HG03575 (cell line): ENCODE data around the gene E2F1.

Source experiments
- ATAC-seq: cut with Tn5 transposase; IDR thresholded peaks from one replicate; pipeline ENCODE4 v1.9.1; 2021; ENCODE audit not compliant: unreplicated experiment, insufficient number of reproducible peaks, low FRiP score; ENCODE audit errors: extremely low read depth

E2F1 gene

GRCh38 chr20:33689493-33689892, 3.3 kb upstream of the E2F1 start:
- ATAC-seq, result no peak

GRCh38 chr20:33688938-33689424, 2.8 kb upstream of the E2F1 start:
- ATAC-seq, result no peak

- no peak for ATAC-seq
Observed at GRCh38 chr20:33687993-33688937, 2.1 kb upstream of the E2F1 start.

DNA sequence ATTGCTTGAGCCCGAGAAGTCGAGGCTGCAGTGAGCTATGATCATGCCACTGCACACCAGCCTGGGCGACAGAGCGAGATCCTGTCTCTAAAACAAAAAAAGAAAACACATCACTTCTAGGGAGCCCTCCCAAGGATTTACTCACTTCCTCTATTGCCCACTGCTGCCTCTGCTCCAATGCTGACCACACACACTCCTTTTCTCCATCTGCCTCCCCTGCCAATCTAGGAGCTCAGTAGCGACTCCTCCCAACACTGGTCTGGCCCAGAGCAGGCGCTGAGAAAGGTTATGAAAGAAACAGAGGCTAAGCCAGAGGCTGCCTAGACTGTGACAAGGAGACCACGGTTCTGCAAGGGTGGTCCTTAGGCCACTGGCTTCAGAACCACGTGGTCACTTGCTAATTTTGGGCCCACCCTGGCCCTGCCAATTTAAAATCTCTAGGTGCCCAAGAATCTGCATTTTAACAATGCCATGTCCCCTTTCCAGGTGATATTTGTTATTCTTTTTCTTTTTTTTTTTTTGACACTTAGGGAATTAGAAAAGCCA, 1.3 kb upstream of the E2F1 start:
- no peak for ATAC-seq

GRCh38 chr20:33686984-33687366, 790 bp upstream of the E2F1 start:
- no peak for ATAC-seq

DNA sequence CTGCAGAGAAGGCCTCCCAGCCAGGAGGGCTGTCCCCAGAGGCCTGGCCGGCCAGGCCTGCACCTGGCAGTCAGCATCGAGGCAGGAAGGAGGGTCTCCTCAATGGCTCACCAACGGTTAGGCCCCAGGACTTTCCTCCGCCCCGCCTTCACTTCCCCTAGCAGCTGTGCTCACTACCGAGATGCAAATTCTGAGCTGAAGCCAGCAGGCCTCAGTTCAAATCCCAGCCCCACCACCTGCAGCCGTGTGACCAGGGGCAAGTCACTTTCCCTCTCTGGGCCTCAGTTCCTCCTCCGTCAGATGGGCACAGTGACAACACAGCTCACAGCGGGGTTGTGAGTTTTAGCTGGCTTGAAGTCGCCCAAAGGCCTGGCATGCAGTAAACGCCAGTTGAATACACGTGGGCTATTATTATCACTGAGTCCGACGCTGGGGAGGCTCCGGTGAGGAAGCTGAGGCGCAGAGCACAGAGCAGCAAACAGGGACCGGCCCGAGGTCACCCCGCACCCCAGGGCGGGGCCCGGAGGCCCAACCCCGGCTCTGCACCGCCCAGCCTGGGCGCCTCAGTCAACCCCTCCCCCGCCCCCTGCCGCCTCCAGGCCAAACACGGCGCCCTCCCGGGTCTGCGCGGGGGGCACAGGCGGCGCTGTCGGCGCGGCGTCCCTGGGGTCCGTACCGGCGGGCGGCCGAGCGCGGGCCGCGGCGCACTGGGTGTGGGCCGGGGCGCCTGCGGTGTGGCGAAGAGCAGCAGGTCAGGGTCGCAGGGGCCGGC, 671 bp downstream of the E2F1 start:
- no peak for ATAC-seq

GRCh38 chr20:33684533-33685327, 1.5 kb downstream of the E2F1 start:
- no peak for ATAC-seq

DNA sequence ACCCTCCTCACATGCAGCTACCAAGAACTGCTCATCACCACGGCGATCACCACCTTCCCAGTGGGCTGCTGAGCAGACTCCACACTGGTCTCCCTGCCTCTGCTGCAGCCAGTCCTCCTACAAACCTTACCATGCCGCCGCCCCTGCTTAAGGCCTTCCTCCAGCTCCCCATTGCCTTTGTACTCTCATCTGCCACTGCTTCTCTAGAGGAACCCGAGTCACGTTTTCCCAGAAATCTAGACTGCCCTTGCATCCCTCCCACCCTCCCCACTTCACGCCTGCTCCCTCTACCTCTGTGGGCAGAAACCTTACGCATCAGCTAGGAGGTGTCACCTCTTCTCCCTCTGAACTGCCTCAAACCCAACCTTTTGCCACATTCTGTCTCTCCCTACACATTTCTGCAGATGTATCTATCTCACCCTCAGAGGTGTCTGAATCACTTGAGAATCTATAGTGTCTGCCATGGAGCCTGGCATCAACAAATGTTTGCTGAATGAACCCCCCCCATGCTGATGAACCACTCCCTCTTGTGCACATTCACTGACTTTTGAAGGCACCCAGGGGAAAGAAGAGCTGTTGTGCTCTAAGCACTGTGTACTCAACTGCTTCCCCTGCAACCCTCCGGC, 4.3 kb downstream of the E2F1 start:
- ATAC-seq, result no peak

DNA sequence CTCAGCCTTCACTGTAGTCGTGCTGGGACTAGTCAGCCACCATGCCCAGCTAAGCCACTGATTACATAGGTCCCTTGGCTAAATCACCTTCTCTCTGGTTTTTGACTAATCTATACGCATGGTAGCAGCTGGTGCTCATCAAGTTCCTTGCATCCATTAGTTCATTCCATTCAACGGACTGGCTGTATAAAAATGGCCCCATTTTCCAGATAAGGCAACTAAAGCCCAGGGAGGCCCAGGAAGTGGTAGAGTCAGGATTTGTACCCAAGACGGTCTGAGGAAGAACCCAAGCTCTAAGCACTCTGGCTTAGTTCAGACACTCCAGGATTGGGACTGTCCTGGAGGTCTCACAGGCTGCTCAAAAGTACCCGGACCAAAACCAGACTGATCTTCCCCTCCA, 4.9 kb downstream of the E2F1 start:
- no peak for ATAC-seq

DNA sequence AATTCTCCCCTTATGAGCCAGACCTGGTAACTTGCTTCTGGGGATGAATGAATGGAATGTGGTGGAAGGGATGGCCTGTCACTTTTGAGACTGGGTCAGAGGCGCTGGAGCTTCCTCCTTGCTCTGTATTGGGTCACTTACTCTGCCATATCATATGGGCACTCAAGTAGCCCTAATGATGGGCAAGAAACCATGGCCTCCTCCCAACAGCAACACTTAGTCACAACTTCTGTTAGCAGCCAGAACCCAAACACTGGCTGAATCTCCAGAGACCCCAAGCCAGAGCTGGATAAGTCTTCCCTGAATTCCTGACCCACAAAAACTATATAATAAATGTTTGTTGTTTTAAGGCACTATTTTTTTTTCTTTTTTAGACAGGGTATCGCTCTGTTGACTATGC, 5.5 kb downstream of the E2F1 start:
- ATAC-seq, result no peak

DNA sequence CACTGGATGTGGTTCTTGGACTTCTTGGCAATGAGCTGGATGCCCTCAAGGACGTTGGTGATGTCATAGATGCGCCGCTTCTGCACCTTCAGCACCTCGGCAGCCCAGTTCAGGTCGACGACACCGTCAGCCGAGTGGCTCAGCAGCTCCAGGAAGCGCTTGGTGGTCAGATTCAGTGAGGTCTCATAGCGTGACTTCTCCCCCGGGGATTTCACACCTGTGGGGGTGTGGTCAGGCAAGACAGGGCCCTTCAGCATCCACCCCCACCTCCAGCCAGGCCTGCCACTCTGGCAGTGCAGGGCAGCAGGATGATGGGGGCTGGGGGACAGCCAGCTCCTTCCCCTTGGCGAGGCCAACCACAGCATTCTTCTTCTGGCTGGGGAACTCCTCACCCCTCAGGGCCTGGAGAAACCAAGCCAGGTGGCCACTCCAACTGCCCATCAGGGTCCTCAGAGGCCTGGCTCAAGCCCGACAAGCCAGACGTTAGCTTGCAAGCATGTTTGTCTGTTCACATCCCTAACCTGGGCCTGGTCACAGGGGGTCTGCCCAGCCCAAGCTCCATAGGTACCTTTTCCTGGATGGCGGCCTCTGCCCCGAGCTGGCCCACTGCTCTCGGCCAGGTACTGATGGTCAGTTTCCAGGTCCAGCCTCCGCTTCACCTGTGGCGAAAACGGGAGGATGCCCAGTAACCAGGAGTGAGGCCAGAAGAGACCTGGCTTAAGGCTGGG, 6.3 kb downstream of the E2F1 start:
- no peak for ATAC-seq

DNA sequence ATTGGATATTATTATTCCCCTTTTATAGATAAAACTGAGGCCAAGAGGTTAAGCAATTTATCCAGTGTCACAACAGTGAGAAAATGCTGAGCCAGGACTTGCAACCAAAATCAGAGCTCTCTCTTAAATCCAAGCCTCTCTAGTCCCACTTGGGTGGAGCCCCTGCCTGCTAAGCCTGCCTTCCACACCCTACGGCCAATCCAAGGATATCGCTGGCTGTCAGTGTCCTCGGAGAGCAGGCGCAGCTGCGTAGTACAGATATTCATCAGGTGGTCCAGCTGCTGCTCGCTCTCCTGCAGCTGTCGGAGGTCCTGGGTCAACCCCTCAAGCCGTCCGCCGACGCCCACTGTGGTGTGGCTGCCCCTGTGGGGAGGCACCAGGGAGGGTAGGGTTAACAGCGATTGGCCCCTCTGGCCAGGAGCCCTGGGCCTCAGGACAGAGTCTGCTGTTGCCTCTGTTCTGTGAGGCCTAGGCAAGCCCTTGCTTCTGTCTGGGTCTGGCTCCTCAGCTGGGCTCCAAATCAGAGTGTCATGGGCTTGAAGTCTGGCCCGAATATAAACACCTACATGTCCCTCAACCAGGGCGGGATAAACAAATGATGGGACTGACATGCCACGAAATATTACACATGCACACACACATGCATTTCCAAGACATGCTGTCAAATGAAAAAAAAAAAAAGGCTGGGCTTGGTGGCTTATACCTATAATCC, 8.0 kb downstream of the E2F1 start:
- ATAC-seq, result no peak

- no peak for ATAC-seq
Observed at GRCh38 chr20:33676652-33677645, 9.2 kb downstream of the E2F1 start.

DNA sequence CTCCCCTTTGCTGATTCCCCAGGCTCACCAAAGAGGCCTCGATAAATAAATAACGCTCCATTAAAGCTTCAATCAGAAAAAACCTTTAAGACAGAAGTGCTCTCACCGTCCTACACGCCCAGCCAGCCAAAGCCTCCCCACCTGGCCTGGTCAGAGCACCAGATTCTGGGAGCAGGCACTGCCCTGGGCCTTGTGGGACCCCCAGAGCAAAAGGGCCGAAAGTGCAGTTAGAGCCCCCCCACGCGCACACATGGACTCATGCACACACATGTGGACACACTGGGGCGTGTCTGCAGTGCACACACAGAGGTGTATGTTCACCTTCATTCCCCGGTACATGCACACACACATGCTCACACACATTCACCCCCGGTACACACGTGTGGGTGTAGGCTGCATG, 10.1 kb downstream of the E2F1 start:
- ATAC-seq, result no peak

DNA sequence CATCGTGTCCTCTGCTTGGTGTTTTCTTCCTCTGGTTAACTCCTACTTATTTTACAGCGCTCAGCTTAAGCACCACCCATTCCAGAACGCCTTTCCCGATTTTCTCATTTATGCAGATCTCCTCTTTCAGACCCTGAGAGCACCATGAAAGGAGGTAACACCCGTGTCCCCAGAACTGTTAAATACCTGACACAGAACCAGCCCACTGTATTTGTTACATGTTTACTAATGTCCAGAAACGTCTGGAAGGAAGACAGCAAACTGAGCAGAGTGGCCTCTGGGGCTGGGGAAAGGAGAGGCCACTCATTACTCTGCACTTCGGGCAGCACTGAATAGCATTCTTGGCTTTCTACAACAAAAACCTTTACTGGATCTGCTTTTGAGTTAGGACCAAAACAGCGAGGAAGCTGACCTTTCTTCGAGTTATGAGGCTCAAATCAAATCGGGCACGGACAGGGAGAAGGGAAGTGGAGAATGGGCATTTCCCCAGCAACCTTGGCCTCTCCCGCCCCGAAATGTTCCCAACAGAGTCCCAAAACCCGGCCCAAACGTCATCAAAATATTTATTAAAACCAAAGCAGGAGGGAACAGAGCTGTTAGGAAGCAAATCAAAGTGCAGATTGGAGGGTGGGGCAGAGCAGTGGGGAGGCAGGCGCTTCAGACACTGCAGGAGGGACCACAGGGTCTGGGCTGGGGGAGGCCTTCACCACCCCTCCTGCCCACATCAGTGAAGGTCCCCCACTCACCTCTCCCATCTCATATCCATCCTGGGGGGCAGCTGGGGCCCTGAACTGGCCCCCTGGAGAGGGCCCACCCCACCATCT, 10.8 kb downstream of the E2F1 start:
- ATAC-seq, result no peak
